ENCODE data around the gene DRD1.

Gene DRD1

GRCh38 chr5:175444060-175444904 is at the start of gene DRD1:
TSS of gene DRD1 (minus strand) at chr5:175444182. CDS start at chr5:175443099, 1,083 bp downstream.
- no peak for DNase-seq (ENCODE audit: low spot score)

GRCh38 chr5:175493726-175494125 is 49.7 kb upstream of the DRD1 start:
- DNase-seq (ENCODE audit: low spot score), result no peak

DNA sequence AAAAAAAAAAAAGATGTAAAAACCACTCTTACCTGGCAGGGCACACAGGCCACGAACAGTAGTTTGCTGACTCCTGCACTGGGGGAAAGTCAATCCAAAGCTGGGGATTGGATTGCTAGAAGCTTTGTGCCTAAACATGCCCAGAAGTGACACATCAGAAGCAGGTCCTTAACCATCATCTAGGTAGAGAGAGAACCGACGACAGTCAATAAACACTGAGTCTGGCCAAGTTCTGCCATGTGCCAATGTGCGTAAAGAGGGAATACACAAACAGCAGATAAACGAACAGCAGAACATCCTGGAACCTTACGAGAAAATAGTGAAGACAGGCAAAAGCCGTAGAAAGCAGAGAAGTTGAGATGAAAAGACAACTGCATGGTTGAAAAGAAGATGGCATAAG is 49.3 kb upstream of the DRD1 start:
- no peak for DNase-seq (ENCODE audit: low spot score)

DNA sequence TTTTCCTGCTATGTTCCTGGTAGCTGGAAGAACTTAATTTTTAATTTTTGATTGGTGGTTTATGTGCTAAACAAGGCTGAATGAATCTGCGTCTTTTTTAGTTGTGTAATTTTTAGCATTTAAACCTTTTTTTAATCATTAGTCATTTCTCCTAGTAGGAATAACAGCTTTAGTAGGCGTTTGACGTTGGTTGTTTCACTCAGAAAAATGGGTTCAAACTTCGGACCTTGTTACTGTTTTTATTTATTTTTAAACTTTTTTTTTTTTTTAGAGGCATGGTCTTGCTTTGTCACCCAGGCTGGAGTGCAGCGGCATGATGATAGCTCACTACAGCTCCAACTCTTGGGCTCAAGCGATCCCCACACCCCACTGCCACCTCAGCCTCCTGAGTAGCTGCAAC is 47.2 kb upstream of the DRD1 start:
- no peak for DNase-seq (ENCODE audit: low spot score)

DNA sequence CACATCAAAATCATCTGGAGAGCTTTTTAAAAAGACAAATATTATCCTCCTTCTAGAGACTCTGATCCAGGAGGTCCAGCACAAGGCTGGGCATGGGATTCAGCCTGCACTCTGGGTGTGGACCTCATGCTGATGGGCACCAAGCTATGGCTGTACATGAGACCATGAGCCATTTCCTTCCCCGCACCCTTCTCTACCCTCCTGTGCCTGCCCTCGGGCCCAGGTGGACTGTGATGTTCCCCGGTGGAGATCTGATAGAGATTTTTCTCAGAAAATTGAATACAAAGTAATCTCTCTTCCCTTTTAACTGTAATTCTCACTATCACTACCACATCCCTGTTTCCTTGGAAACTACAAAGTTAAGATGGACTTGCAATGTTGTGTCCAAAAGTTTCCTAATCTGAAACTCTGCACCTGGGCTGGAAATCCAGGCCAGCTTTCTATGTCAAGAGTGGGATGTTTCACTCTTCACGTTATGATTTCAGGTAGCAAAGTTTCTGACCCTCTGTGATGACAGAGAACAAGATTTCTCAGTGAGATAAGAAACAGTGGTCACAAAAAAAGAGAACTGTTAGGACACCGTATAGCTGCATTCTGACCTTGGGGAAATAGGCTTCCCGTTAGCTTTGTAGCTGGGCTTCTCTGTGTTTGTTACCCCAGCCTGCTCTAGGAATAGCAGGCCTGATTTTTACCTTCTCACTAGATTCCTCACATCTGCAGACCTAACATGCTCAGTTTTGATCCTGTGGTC is 45.9 kb upstream of the DRD1 start:
- DNase-seq (ENCODE audit: low spot score), result no peak

DNA sequence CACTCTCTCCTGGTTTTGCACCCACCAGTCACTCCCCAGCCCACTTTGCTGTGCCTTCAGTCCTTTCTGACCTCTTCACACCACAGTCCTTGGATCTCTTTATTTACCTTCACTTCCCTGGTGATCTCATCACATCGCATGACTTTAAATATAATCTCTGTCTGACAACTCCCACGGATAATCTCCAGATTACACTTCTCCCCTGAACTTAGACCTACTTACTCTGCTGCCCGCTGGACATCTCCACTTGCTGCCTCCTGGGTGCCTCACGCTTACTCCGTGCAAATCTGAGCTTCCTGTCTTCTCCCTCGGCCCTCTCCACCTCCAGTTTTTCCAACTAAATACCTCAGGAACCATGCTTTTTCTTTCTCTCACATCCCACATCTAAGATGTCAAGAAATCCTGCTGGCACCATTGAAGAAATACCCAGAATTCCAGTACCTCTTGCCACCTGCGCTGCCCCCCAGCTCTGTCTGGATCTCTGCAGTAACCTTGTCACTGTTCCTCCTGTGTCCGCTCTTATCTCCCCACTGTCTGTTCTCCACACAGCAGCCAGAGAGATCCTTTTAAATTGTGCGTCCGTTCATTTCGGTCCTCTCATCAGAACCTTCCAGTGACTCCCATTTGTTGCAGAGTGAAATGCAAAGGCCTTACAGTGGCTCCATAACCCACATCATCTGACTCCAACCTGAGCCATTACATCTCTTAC is 43.7 kb upstream of the DRD1 start:
- DNase-seq (ENCODE audit: low spot score), result no peak

GRCh38 chr5:175485631-175486030 is 41.6 kb upstream of the DRD1 start:
- no peak for DNase-seq (ENCODE audit: low spot score)

DNA sequence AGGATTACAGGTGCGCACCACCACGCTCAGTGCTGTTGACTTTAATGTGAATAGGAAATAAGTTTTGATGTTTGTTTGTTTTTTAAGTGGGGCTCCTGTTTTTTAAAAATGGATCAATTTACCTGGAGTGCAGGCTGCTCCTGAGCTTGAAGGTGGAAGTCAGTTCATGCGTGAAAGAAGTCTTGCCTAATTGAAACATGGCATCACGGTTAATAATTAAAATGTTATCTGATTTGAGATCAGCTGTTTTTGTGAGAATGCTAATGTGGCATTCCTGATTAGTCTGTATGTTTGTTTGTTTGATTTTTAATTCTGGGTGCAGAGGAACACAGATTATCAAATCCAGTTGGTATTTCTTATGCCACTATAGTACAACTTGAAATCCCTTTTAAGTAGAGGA is 40.8 kb upstream of the DRD1 start:
- DNase-seq (ENCODE audit: low spot score), result no peak

GRCh38 chr5:175484322-175484721 is 40.3 kb upstream of the DRD1 start:
- no peak for DNase-seq (ENCODE audit: low spot score)

GRCh38 chr5:175483337-175483736 is 39.4 kb upstream of the DRD1 start:
- DNase-seq (ENCODE audit: low spot score), result no peak

- DNase-seq (ENCODE audit: low spot score), result no peak
These were observed 35.3 kb upstream of the DRD1 start for GRCh38 chr5:175479125-175479881.

DNA sequence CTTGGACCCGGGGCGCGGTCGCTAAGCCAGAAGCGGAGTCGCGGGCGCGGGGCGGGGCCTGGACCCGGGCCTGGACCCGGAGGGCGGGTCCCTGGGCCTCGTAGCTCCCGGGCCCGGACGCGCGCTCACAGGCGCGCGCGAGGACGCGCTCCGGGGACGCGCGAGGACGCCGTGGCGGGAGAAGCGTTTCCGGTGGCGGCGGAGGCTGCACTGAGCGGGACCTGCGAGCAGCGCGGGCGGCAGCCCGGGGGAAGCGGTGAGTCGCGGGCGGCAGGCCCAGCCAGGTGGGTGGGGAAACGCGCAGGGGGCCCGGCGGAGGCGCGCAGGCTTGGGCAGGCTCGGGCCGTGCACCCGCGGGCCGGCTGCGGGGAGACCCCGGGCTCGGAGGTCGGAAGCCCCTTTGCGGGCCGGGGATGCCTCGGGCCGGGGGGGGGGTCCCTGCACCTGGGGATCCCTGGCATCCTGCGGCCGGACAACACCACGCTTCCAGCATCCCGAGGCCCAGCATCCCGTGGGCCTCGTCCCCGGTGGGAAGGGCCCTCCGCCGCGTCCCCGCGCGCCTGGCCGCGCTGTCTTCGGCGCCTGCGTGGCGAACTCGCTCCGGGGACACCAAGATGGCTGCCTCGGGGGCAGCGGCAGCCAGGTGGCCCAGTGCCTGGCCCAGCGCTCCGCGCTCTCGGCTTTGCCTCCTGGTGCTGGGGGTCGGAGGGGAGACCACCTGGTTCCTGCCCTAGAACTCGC is 34.6 kb upstream of the DRD1 start, which contains the start of gene SFXN1:
TSS of gene SFXN1 (plus strand) at position 177 of the 741 bp plus-strand sequence. CDS start 13,544 bp downstream, outside the sequence.
- peak; percentile 88 for DNase-seq (ENCODE audit: low spot score)

DNA sequence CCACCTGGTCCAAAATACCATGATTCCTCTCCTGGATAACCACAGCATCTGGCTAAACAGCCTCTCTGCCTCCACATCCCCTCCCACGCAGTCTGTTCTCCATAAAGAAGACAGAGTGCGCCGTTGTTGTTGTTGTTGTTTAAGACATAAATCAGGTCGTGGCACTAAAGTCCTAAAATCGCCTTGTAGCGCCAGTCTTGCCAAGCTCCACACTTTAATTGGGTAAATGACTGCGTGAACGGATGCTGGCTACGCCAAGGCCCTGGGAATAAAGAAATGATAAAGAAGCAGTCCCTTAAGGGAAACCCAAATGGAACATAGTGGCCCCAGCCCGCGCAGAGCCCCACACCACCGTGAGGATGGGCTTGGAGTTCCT is 34.0 kb upstream of the DRD1 start:
- no peak for DNase-seq (ENCODE audit: low spot score)

DNA sequence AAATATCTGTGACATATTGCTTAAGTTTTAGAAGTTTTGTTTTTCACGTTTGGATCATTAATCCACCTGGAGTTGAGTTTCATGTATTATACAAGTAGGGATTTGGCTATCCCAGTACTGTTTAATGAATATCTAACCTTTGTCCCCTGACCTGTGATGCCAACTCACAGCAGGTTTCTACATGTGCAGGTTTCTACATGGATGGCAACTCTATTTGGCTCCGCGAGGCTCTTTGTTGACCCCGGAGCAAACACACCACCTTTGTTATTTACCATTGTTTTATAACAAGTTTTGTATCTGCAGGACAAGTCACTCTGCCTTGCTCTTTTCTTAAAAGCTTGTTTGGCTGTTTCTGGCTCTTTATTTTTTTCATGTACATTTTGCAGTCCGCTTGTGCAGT is 33.5 kb upstream of the DRD1 start:
- DNase-seq (ENCODE audit: low spot score), result no peak

GRCh38 chr5:175475248-175475647 is 31.3 kb upstream of the DRD1 start:
- DNase-seq (ENCODE audit: low spot score), result no peak

GRCh38 chr5:175472378-175472777 is 28.4 kb upstream of the DRD1 start:
- no peak for DNase-seq (ENCODE audit: low spot score)

- DNase-seq (ENCODE audit: low spot score), result no peak
These were observed 27.6 kb upstream of the DRD1 start for GRCh38 chr5:175471628-175472027.

GRCh38 chr5:175471196-175471595 is 27.2 kb upstream of the DRD1 start:
- no peak for DNase-seq (ENCODE audit: low spot score)

DNA sequence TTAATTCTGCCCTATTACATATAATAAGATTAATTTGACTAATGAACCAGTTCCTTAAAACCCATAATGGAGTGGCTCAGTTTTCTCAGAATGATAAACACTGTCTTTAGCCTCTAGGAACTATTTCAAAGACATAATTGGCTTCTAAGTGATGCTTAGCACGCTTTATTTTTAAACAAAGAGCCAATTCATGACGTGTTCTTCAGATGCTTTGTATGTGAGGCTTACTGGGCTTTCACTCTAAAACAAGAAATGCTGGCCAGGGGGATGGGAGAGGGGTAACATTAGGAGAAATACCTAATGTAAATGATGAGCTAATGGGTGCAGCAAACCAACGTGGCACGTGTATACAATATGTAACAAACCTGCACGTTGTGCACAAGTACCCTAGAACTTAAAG is 26.8 kb upstream of the DRD1 start:
- DNase-seq (ENCODE audit: low spot score), result no peak

- DNase-seq (ENCODE audit: low spot score), result no peak
These were observed 25.9 kb upstream of the DRD1 start for GRCh38 chr5:175469916-175470315.

DNA sequence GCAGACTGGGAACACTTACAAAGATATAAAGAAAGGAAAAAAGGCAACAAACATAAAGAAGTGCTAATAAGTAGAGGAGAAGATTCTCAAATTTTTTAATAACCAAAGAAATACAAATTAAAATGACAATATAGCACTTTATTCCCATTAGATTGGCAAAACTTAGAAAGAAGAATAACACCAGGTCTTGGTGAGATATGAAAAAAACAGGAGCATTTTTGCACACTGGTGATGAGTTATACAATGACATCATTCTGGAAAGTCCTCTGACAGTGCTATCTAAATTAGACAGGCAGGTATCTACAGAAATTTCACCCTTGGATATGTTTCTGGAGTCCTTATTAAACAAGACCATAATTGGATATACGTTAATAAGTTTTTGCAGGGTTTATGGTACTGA is 24.9 kb upstream of the DRD1 start:
- DNase-seq (ENCODE audit: low spot score), result no peak

Measured in left forelimb (tissue), 1 donor.